IMR-90 (cell line): ENCODE data around the gene ZNF320. TPM values are rescaled to one million over a fixed set of nuclear protein-coding genes. Genes with fewer than 3 reads are reported as not detected.

Source experiments
- ATAC-seq: fragments of 200-7000 bp; cut with Tn5 transposase; 2 replicates; pipeline ENCODE4 v1.9.1; 2020; ENCODE audit warnings: low read depth, mild to moderate bottlenecking, moderate library complexity
- BruUV-seq: library from RNA; stranded (reverse); fragments of 400-500 nt; replicated peaks from 2 replicates; lab custom pipeline; 2021; lab: Mats Ljungman, UMichigan
- CTCF ChIA-PET: fragments of 300-600 bp; formaldehyde crosslinking; extraction: SDS; loops from one replicate; lab custom pipeline; 2021; ENCODE audit warnings: antibody characterized with exemption; lab: Yijun Ruan, JAX
- POLR2A ChIA-PET: fragments of 300-600 bp; sonication (Branson Sonifier 250); formaldehyde crosslinking; loops from one replicate; lab custom pipeline; 2022; ENCODE audit warnings: antibody characterized with exemption; ENCODE audit not compliant: unreplicated experiment; lab: Charles Lee
- DNase-seq: peaks from one replicate; pipeline ENCODE4 v3.0.0; 2013
- H2AFZ ChIP-seq: replicated peaks from 2 replicates; pipeline ENCODE3; 2013; ENCODE audit warnings: low read length, mild to moderate bottlenecking; ENCODE audit not compliant: poor library complexity
- H2AK5ac ChIP-seq: 2 replicates; pipeline ENCODE4 v1.6.1; 2013; ENCODE audit warnings: low read depth, low read length, inconsistent platforms
- H2AK9ac ChIP-seq: replicated peaks from 2 replicates; pipeline ENCODE3; 2013; ENCODE audit warnings: mild to moderate bottlenecking, low read depth, low read length, moderate library complexity; ENCODE audit not compliant: poor library complexity
- H2BK120ac ChIP-seq: 2 replicates; pipeline ENCODE4 v1.6.1; 2013; ENCODE audit warnings: low read depth, low read length, inconsistent platforms
- H2BK15ac ChIP-seq: 3 replicates; pipeline ENCODE4 v1.6.1; 2013; ENCODE audit warnings: low read depth, low read length, inconsistent platforms
- H2BK20ac ChIP-seq: 2 replicates; pipeline ENCODE4 v1.6.1; 2013; ENCODE audit warnings: low read depth, mild to moderate bottlenecking, inconsistent platforms, low read length, moderate library complexity
- H2BK5ac ChIP-seq: 2 replicates; pipeline ENCODE4 v1.6.1; 2013; ENCODE audit warnings: mild to moderate bottlenecking, low read depth, low read length, inconsistent platforms; ENCODE audit not compliant: poor library complexity, severe bottlenecking
- H3K14ac ChIP-seq: replicated peaks from 2 replicates; pipeline ENCODE4 v1.6.1; 2013; ENCODE audit warnings: low read depth, low read length, inconsistent platforms
- H3K18ac ChIP-seq: 2 replicates; pipeline ENCODE4 v1.6.1; 2013; ENCODE audit warnings: low read depth, low read length, control low read depth
- H3K23ac ChIP-seq: 2 replicates; pipeline ENCODE4 v1.6.1; 2013; ENCODE audit warnings: low read depth, low read length, inconsistent platforms
- H3K27ac ChIP-seq: 2 replicates; pipeline ENCODE4 v1.5.1; 2013; ENCODE audit warnings: mild to moderate bottlenecking, control low read depth, low read length; ENCODE audit not compliant: insufficient read depth
- H3K27me3 ChIP-seq: 2 replicates; pipeline ENCODE4 v1.6.1; 2013; ENCODE audit warnings: low read length; ENCODE audit not compliant: control insufficient read depth, insufficient read depth
- H3K36me3 ChIP-seq: 2 replicates; pipeline ENCODE4 v1.6.1; 2013; ENCODE audit warnings: low read length, mixed read lengths; ENCODE audit not compliant: control insufficient read depth, insufficient read depth
- H3K4ac ChIP-seq: 2 replicates; pipeline ENCODE4 v1.6.1; 2013; ENCODE audit warnings: low read depth, low read length, inconsistent platforms
- H3K4me1 ChIP-seq: 2 replicates; pipeline ENCODE4 v1.6.1; 2013; ENCODE audit warnings: low read length, mixed read lengths; ENCODE audit not compliant: control insufficient read depth, insufficient read depth
- H3K4me2 ChIP-seq: 2 replicates; pipeline ENCODE4 v1.6.1; 2013; ENCODE audit warnings: low read depth, mild to moderate bottlenecking, control low read depth, low read length, moderate library complexity
- H3K4me3 ChIP-seq: 2 replicates; pipeline ENCODE4 v1.5.1; 2013; ENCODE audit warnings: low read depth, mild to moderate bottlenecking, control low read depth, low read length, moderate library complexity; ENCODE audit not compliant: insufficient read depth
- H3K56ac ChIP-seq: 2 replicates; pipeline ENCODE4 v1.6.1; 2013; ENCODE audit warnings: low read length, inconsistent platforms; ENCODE audit not compliant: insufficient read depth; ENCODE audit errors: extremely low read depth
- H3K79me1 ChIP-seq, 2 experiments: 2 replicates each; pipeline ENCODE4 v1.6.1; 2013; ENCODE audit warnings: low read length in 2 of 2, inconsistent platforms in 1 of 2, low read depth in 1 of 2
- H3K9ac ChIP-seq: 2 replicates; pipeline ENCODE4 v1.6.1; 2013; ENCODE audit warnings: low read depth, low read length, control low read depth
- H3K9me1 ChIP-seq: 2 replicates; pipeline ENCODE4 v1.6.1; 2013; ENCODE audit warnings: low read length, inconsistent platforms; ENCODE audit not compliant: insufficient read depth
- H3K9me3 ChIP-seq: 2 replicates; pipeline ENCODE4 v1.6.1; 2013; ENCODE audit warnings: low read length; ENCODE audit not compliant: control insufficient read depth, insufficient read depth
- H4K20me1 ChIP-seq: 2 replicates; pipeline ENCODE4 v1.6.1; 2013; ENCODE audit warnings: low read length, inconsistent platforms; ENCODE audit not compliant: insufficient read depth
- H4K5ac ChIP-seq: 2 replicates; pipeline ENCODE4 v1.6.1; 2013; ENCODE audit warnings: mild to moderate bottlenecking, low read depth, low read length, control low read depth
- H4K8ac ChIP-seq, 2 experiments: 2 replicates each; pipeline ENCODE4 v1.6.1; 2013; ENCODE audit warnings: low read depth in 2 of 2, low read length in 2 of 2, control low read depth in 1 of 2, inconsistent platforms in 1 of 2
- H4K91ac ChIP-seq: 2 replicates; pipeline ENCODE4 v1.6.1; 2013; ENCODE audit warnings: low read depth, low read length, inconsistent platforms; ENCODE audit not compliant: insufficient read depth
- FOS ChIP-seq: fragments of 150-350 bp; IDR thresholded peaks from 2 replicates; pipeline ENCODE4 v1.6.1; 2016; ENCODE audit warnings: low read depth, low read length
- MAZ ChIP-seq: IDR thresholded peaks from 2 replicates; pipeline ENCODE4 v1.6.1; 2012; ENCODE audit warnings: low read depth, mild to moderate bottlenecking, low read length, improper control_type of control experiment, moderate library complexity, borderline replicate concordance
- MXI1 ChIP-seq: IDR thresholded peaks from 2 replicates; pipeline ENCODE4 v1.6.1; 2012; ENCODE audit warnings: low read depth, mild to moderate bottlenecking, low read length, moderate library complexity, borderline replicate concordance
- NFE2L2 ChIP-seq: fragments of 150-350 bp; IDR thresholded peaks from 2 replicates; pipeline ENCODE4 v1.6.1; 2016; ENCODE audit warnings: low read depth, mild to moderate bottlenecking, low read length
- POLR2A ChIP-seq: IDR thresholded peaks from 2 replicates; pipeline ENCODE4 v1.6.1; 2012; ENCODE audit warnings: mild to moderate bottlenecking, low read depth, low read length
- RAD21 ChIP-seq: IDR thresholded peaks from 2 replicates; pipeline ENCODE4 v1.6.1; 2012; ENCODE audit warnings: low read length, improper control_type of control experiment
- RCOR1 ChIP-seq: IDR thresholded peaks from 2 replicates; pipeline ENCODE4 v1.6.1; 2012; ENCODE audit warnings: mild to moderate bottlenecking, low read length, improper control_type of control experiment; ENCODE audit not compliant: insufficient replicate concordance
- WGBS, 2 experiments: methylation state at CpG; one replicate each; pipeline versions ENCODE4 v1.1.5 to v1.1.7; 2013; ENCODE audit warnings: missing lambda C conversion rate in 2 of 2; ENCODE audit not compliant: insufficient read length in 1 of 2; ENCODE audit errors: extremely low coverage in 2 of 2; 5-methylcytosine and 5-hydroxymethylcytosine counted together
- dilution Hi-C: fragments of 300-500 bp; cut with HindIII; formaldehyde crosslinking; loops from one replicate; pipeline ENCODE4 v1.14.3; 2018; ENCODE audit warnings: low sequenced_read_pairs; ENCODE audit not compliant: unreplicated experiment
- in situ Hi-C: fragments of 300-500 bp; cut with MboI; formaldehyde crosslinking; loops from 3 replicates; pipeline ENCODE4 v1.14.3; 2019; ENCODE audit warnings: low sequenced_read_pairs, inconsistent platforms, mixed read lengths
- intact Hi-C: fragments of 100-400 bp; cut with micrococcal nuclease; formaldehyde crosslinking; loops from 2 replicates; pipeline ENCODE4 v1.10.0; 2022
- polyA plus RNA-seq, 3 experiments: library from polyadenylated mRNA; depleted of rRNA; stranded (reverse); fragments of >200 nt; gene quantifications; 2 replicates each; pipeline ENCODE4 v1.2.3, GENCODE V29; 2012; ENCODE audit warnings: low replicate concordance in 1 of 3
- total RNA-seq: library from RNA; depleted of rRNA; stranded (reverse); fragments of >200 nt; gene quantifications from 2 replicates; pipeline ENCODE4 v1.2.3, GENCODE V29; 2012

The ZNF320 gene
- total and polyA plus RNA-seq, 2 of the 4 experiments (the other 2 are of a cell fraction): 3.4 to 5.0 TPM

- ChIA-PET CTCF (no interaction called here), POLR2A (no interaction called here)
- BruUV-seq: no TSS peak
Measured at GRCh38 chr19:52942386-52943133, 45.1 kb upstream of the ZNF320 start.

More at GRCh38 chr19:52942386-52943133, 45.1 kb upstream of the ZNF320 start:
- TF ChIP-seq FOS (no peak), NFE2L2 (no peak), RAD21 (no peak), RCOR1 (peak; percentile 83), POLR2A (peak; percentile 71), MXI1 (no peak), MAZ (peak; percentile 54; the same call in 1 of the 2 replicates)
- H2AK9ac ChIP-seq: peak overlapping the region; percentile 73
- H4K20me1 ChIP-seq: no peaks in the 10 kb centered on the region
- H3K18ac ChIP-seq: no peak overlapping the region
- dilution Hi-C loops: no loop called here
- H3K23ac ChIP-seq: peak overlapping the region; percentile 67; the same call in 1 of the 2 replicates
- H2BK120ac ChIP-seq: peak overlapping the region; percentile 48; the same call in 1 of the 2 replicates
- in situ Hi-C loops: no loop called here
- peaks cover 0 to 3% of the 10 kb centered on the region in 2 experiments; a peak in 2 of 4 replicates for H3K79me1 ChIP-seq
- WGBS, 2 experiments: 0% methylated on average over 4 of the region's 43 CpGs; no CpG with 5 or more reads in 1 of the 2 experiments
- no peaks in the 10 kb centered on the region for H3K9me1 ChIP-seq
- peak overlapping the region; percentile 54 for H4K91ac ChIP-seq
- peak; percentile 99 for ATAC-seq
- peaks cover 9% of the 10 kb centered on the region for H3K9me3 ChIP-seq
- H3K9ac ChIP-seq: peak overlapping the region; percentile 73
- H3K14ac ChIP-seq: peak overlapping the region; percentile 69
- intact Hi-C loops: loop anchor here (2.0 kb wide), 1 partner anchor 84 kb away; no protein-coding TSS in a partner anchor
- peak overlapping the region; percentile 74 for H3K4me2 ChIP-seq
- no peaks in the 10 kb centered on the region; the same call in 1 of the 2 replicates for H3K36me3 ChIP-seq
- peak overlapping the region; percentile 94 for H2AFZ ChIP-seq
- H2BK20ac ChIP-seq: no peak overlapping the region
- H3K4me1 ChIP-seq: no peaks in the 10 kb centered on the region
- H4K8ac ChIP-seq: peak overlapping the region; percentile 81 to 94
- H2BK15ac ChIP-seq: peak overlapping the region; percentile 53; the same call in 2 of the 3 replicates
- peak overlapping the region; percentile 62 for H3K27ac ChIP-seq
- no peaks in the 10 kb centered on the region for H3K27me3 ChIP-seq
- peak; percentile 75 for DNase-seq
- H3K4me3 ChIP-seq: peak overlapping the region; percentile 74
- H3K56ac ChIP-seq: peak overlapping the region; percentile 81; the same call in 1 of the 2 replicates
- no peak overlapping the region; the same call in 1 of the 2 replicates for H2AK5ac ChIP-seq
- peak overlapping the region; percentile 28; the same call in 1 of the 2 replicates for H4K5ac ChIP-seq
- peak overlapping the region; percentile 73 for H3K4ac ChIP-seq
- H2BK5ac ChIP-seq: peak overlapping the region; percentile 53
